Cardiac muscle cell (in vitro differentiated cells and primary cell): ENCODE measurements around the gene TMEM229A. TPM values are rescaled to one million over a fixed set of nuclear protein-coding genes. Genes with fewer than 3 reads are reported as not detected.
"Not testable (repeated sequence)": the region's sequence is repeated elsewhere in the genome, so short reads cannot be mapped to it uniquely, and the experiment has no call there.

Source experiments
- DNase-seq, 2 donors: peaks; one replicate each; pipeline versions ENCODE4 v3.0.0 to v3.0.0-alpha.2; 2010 to 2017; ENCODE audit warnings: low read depth in 1 of 2, low spot score in 1 of 2
- H3K27ac ChIP-seq: fragments of 200-600 bp; sonication (generic); 2 replicates; pipeline ENCODE4 v1.5.1; 2016
- H3K27me3 ChIP-seq: fragments of 200-600 bp; sonication (generic); 2 replicates; pipeline ENCODE4 v1.6.0; 2016; ENCODE audit warnings: control low read depth
- H3K36me3 ChIP-seq: fragments of 200-600 bp; sonication (generic); 2 replicates; pipeline ENCODE4 v1.5.1; 2016; ENCODE audit warnings: control low read depth
- H3K4me1 ChIP-seq: fragments of 200-600 bp; sonication (generic); 2 replicates; pipeline ENCODE4 v1.8.1; 2017; ENCODE audit warnings: low read depth, mild to moderate bottlenecking, mixed run types
- H3K4me3 ChIP-seq: fragments of 200-600 bp; sonication (generic); 2 replicates; pipeline ENCODE4 v1.5.1; 2016; ENCODE audit warnings: mild to moderate bottlenecking
- H3K9me3 ChIP-seq: fragments of 200-600 bp; sonication (generic); 2 replicates; pipeline ENCODE4 v1.5.1; 2017; ENCODE audit warnings: low read depth, mild to moderate bottlenecking, control low read depth
- CTCF ChIP-seq: IDR thresholded peaks from 2 replicates; pipeline ENCODE4 v1.5.1; 2012; ENCODE audit warnings: low read depth, mild to moderate bottlenecking, low read length
- polyA plus RNA-seq: library from polyadenylated mRNA; unstranded; fragments of >200 nt; fragmentation: Nextera tagmentation; extraction: Ambion mirVana; gene quantifications from 2 replicates; pipeline ENCODE4 v1.2.1, GENCODE V29; 2016
- total RNA-seq: library from RNA; depleted of rRNA; stranded (reverse); fragments of >200 nt; gene quantifications from 2 replicates; pipeline ENCODE4 v1.2.3, GENCODE V29; 2016

Gene TMEM229A
- total and polyA plus RNA-seq, 2 experiments from 2014 or later = 0.12 to 0.82 TPM

DNA sequence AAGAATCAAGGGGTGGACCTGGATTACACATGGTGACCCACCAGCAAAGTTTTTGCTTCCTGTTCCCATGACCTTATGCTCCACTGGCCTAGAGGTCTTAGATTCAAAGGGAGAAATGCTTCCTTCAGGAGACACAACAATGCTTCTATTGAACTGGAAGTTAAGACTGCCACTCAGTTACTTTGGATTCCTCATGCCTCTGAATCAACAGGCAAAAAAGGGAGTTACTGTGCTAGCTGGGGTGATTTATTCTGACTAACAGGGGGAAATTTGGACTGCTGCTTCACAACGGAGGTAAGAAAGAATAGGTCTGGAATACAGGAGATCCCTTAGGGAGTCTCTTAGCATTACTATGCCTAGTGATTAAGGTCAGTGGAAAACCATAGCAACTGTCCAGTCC, 10.3 kb downstream of the TMEM229A start:
- no peak overlapping the region for H3K27ac ChIP-seq
- DNase-seq = no peak
- H3K9me3 ChIP-seq = no peaks in the 10 kb centered on the region
- H3K4me1 ChIP-seq = no peaks in the 10 kb centered on the region
- no peaks in the 10 kb centered on the region for H3K36me3 ChIP-seq
- no peak for TF ChIP-seq CTCF
- H3K4me3 ChIP-seq = no peak overlapping the region
- no peaks in the 10 kb centered on the region for H3K27me3 ChIP-seq

DNA sequence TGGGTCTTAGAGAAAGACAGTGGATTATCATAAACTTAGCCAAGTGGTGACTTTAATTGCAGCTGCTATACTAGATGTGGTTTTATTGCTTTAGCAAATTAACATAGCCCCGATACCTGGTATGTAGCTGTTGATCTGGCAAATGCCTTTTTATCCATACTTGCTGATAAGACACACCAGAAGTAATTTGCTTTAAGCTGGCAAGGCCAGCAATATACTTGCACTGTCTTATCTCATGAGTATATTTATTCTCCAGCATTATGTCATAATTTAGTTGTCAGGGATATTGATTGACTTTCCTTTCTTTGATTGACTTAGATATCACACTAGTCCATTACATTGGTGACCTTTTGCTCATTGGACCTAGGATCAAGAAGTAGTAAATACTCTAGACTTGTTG, 12.8 kb downstream of the TMEM229A start:
- Histone ChIP-seq H3K4me1 (no peaks in the 10 kb centered on the region), H3K27ac (no peak overlapping the region), H3K27me3 (no peaks in the 10 kb centered on the region), H3K9me3 (no peaks in the 10 kb centered on the region), H3K4me3 (no peak overlapping the region), H3K36me3 (no peaks in the 10 kb centered on the region)
- no peak for DNase-seq
- TF ChIP-seq CTCF = no peak

DNA sequence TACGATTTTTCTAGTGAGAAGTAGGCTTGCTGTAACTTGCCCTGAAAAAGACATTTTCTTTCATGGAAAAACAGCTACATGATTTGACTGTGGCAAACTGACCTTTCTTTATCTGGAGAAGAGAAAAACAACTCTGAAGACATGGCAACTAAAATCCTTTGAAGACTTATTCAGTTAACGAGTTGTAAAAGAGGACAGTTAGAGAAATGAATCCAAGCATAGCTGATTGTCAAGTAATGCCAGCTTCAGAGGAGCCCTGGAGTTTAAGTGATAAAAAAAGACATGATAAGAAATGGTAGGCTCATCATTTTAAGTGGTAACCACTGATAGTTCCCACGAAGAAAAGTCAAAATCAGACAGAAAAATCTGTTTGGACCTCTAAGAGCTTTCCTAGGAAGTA, 19.6 kb downstream of the TMEM229A start:
- H3K4me3 ChIP-seq = no peak overlapping the region

DNA sequence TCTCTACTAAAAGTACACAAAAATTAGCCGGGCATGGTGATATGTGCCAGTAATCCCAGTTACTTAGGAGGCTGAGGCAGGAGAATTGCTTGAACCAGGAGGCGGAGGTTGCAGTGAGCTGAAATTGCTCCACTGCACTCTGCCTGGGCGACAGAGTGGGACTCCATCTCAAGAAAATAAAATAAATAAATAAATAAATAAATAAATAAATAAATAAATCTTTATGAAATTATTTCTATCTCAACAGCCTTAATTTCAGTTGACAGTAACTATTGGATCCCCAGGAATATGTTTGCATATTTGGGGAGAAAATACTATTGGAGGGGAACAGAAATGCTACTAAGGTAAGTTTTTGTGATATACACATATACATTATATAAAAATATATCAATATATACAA, 20.0 kb downstream of the TMEM229A start:
- Histone ChIP-seq H3K9me3 (no peaks in the 10 kb centered on the region), H3K4me1 (peaks cover 5% of the 10 kb centered on the region), H3K27ac (no peak overlapping the region), H3K27me3 (no peaks in the 10 kb centered on the region), H3K36me3 (no peaks in the 10 kb centered on the region), H3K4me3 (no peak overlapping the region)
- no peak for DNase-seq
- no peak for TF ChIP-seq CTCF

More for the DNA sequence above, 19.6 kb downstream of the TMEM229A start:
- Histone ChIP-seq H3K4me1 (peaks cover 5% of the 10 kb centered on the region), H3K27ac (peak overlapping the region; percentile 68), H3K36me3 (no peaks in the 10 kb centered on the region), H3K9me3 (no peaks in the 10 kb centered on the region), H3K27me3 (no peaks in the 10 kb centered on the region)
- DNase-seq = no peak
- no peak for TF ChIP-seq CTCF

DNA sequence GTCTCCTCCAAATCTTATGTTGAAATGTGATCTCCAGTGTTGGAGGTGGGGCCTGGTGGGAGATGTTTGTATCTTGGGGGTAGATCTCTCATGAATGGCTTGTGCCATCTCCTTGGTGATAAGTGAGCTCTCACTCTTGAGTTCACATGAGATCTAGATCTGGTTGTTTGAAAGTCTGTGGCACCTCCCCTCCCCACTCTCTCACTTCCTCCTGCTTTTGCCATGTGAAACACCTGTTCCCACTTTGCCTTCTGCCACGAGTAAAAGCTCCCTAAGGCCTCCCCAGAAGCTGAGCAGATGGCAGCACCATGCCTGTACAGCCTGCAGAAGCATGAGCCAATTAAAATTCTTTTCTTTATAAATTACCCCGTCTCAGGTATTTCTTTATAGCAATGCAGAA, 23.5 kb downstream of the TMEM229A start:
- TF ChIP-seq CTCF = no peak

GRCh38 chr7:124008296-124008695, 24.6 kb downstream of the TMEM229A start:
- not testable (repeated sequence) for H3K36me3 ChIP-seq, H3K27me3 ChIP-seq, H3K4me3 ChIP-seq, H3K9me3 ChIP-seq, DNase-seq, H3K27ac ChIP-seq
- H3K4me1 ChIP-seq = peaks cover 15% of the 10 kb centered on the region

More for the DNA sequence above, 23.5 kb downstream of the TMEM229A start:
- Histone ChIP-seq H3K27ac (no peak overlapping the region), H3K4me1 (peaks cover 18% of the 10 kb centered on the region), H3K27me3 (no peaks in the 10 kb centered on the region), H3K9me3 (no peaks in the 10 kb centered on the region), H3K4me3 (no peak overlapping the region), H3K36me3 (no peaks in the 10 kb centered on the region)
- DNase-seq = no peak
